Measurements from ENCODE around the gene PDGFRB.

DNA sequence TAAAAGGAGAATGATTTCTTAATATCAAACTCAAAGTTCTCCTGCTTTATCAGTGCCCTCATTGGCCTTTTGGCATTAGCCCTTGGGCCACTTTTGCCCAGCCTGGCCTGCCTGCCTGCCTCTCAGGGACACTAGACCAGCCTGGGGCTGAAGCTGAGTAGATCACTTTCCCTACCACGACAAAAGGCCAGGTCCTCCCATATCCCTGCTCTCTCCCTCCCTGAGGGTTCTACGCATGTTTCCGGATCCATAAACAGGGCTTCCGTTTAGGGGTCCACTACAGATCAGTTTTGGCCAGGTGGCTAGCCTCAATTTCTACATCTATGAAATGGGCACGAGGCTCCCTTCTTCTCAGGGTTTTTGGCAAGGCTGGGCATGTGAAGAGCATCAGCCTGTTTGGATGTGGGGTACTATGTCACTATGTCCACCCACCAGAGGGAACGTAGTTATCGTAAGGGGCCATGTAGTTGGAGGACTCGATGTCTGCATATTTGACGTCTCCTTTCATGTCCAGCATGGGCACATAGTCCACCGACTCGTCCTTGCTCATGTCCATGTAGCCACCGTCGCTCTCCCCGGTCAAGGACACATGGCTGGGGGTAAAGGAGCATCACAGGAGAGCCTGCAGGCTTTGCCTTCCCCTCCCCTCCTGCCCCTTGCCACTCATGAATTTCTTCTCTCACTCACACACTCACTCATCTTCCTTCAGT, 34.0 kb downstream of the PDGFRB start:
- TF ChIP-seq, protein P1, sequence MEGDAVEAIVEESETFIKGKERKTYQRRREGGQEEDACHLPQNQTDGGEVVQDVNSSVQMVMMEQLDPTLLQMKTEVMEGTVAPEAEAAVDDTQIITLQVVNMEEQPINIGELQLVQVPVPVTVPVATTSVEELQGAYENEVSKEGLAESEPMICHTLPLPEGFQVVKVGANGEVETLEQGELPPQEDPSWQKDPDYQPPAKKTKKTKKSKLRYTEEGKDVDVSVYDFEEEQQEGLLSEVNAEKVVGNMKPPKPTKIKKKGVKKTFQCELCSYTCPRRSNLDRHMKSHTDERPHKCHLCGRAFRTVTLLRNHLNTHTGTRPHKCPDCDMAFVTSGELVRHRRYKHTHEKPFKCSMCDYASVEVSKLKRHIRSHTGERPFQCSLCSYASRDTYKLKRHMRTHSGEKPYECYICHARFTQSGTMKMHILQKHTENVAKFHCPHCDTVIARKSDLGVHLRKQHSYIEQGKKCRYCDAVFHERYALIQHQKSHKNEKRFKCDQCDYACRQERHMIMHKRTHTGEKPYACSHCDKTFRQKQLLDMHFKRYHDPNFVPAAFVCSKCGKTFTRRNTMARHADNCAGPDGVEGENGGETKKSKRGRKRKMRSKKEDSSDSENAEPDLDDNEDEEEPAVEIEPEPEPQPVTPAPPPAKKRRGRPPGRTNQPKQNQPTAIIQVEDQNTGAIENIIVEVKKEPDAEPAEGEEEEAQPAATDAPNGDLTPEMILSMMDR (conservative IDR thresholded peaks at IDR 0.05; ENCODE audit: low read depth, low read length): no peak
- TF ChIP-seq EZH2 (IDR thresholded peaks at IDR 0.05; ENCODE audit: low read length, unreplicated experiment) (no peak), EZH2phosphoT487 (IDR thresholded peaks at IDR 0.05; ENCODE audit: borderline replicate concordance, low read length) (no peak)
